GM12878 (cell line): Measurements from ENCODE around the gene NPDC1. TPM values are rescaled to one million over a fixed set of nuclear protein-coding genes. Genes with fewer than 3 reads are reported as not detected.

ENCODE experiments used
- ATAC-seq: fragments of 200-7000 bp; cut with Tn5 transposase; 3 replicates; pipeline ENCODE4 v1.9.1; 2020; ENCODE audit warnings: mild to moderate bottlenecking, moderate library complexity
- BruUV-seq: library from RNA; stranded (reverse); fragments of 400-500 nt; replicated peaks from 2 replicates; lab custom pipeline; 2021; lab: Mats Ljungman, UMichigan
- CTCF ChIA-PET: fragments of 300-600 bp; sonication (Branson Sonifier 250); formaldehyde crosslinking; extraction: SDS; loops from one replicate; lab custom pipeline; 2021; ENCODE audit warnings: inconsistent platforms; lab: Yijun Ruan, JAX
- POLR2A ChIA-PET: fragments of 350-600 bp; formaldehyde crosslinking; extraction: SDS; loops from one replicate; lab custom pipeline; 2021; ENCODE audit warnings: inconsistent platforms; lab: Charles Lee
- RAD21 ChIA-PET: fragments of 300-600 bp; sonication (Branson Sonifier 250); formaldehyde crosslinking; loops from one replicate; lab custom pipeline; 2023; ENCODE audit warnings: antibody characterized with exemption; ENCODE audit not compliant: unreplicated experiment; lab: Charles Lee
- SMC1A ChIA-PET: fragments of 300-600 bp; sonication (Branson Sonifier 250); formaldehyde crosslinking; loops from one replicate; lab custom pipeline; 2023; ENCODE audit not compliant: unreplicated experiment, uncharacterized antibody; lab: Charles Lee
- DNase-seq: peaks from one replicate; pipeline ENCODE4 v3.0.0-alpha.2; 2011; ENCODE audit warnings: low read depth, low spot score
- FAIRE-seq: peaks from 3 replicates; lab custom pipeline; 2011; peaks lifted over from hg19 to GRCh38; lab: Jason Lieb, UNC
- H2AFZ ChIP-seq: 2 replicates; pipeline ENCODE4 v1.6.0; 2011; ENCODE audit warnings: low read depth, low read length, control low read depth; ENCODE audit not compliant: control insufficient read depth
- H3K27ac ChIP-seq: 2 replicates; pipeline ENCODE4 v1.5.1; 2011; ENCODE audit warnings: control low read depth; ENCODE audit not compliant: control insufficient read depth, insufficient read depth
- H3K27me3 ChIP-seq, 2 experiments: replicated peaks in 1 of 2; 2 replicates each; pipeline versions ENCODE4 v1.6.0 to v1.6.1; 2011; ENCODE audit warnings: low read length in 1 of 2; ENCODE audit not compliant: control insufficient read depth in 2 of 2, insufficient read depth in 2 of 2
- H3K36me3 ChIP-seq, 2 experiments: 2 replicates each; pipeline ENCODE4 v1.5.1; 2011; ENCODE audit warnings: low read length in 1 of 2; ENCODE audit not compliant: control insufficient read depth in 2 of 2, insufficient read depth in 2 of 2
- H3K4me1 ChIP-seq: 2 replicates; pipeline ENCODE4 v1.6.1; 2011; ENCODE audit warnings: mild to moderate bottlenecking, low read length, moderate library complexity, mixed read lengths; ENCODE audit not compliant: control insufficient read depth, insufficient read depth
- H3K4me2 ChIP-seq: 2 replicates; pipeline ENCODE4 v1.6.0; 2011; ENCODE audit warnings: control low read depth; ENCODE audit not compliant: control insufficient read depth, insufficient read depth
- H3K4me3 ChIP-seq: fragments of 200-600 bp; sonication (generic); 2 replicates; pipeline ENCODE4 v1.5.1; 2016
- H3K79me2 ChIP-seq: 2 replicates; pipeline ENCODE4 v1.6.0; 2011; ENCODE audit warnings: low read length; ENCODE audit not compliant: control insufficient read depth, insufficient read depth
- H3K9ac ChIP-seq: 2 replicates; pipeline ENCODE4 v1.8.0; 2011; ENCODE audit warnings: low read length, control low read depth, mixed read lengths; ENCODE audit not compliant: control insufficient read depth, insufficient read depth
- H3K9me3 ChIP-seq: replicated peaks from 3 replicates; pipeline ENCODE4 v1.5.1; 2011; ENCODE audit warnings: mild to moderate bottlenecking, low read length; ENCODE audit not compliant: control insufficient read depth, insufficient read depth
- H4K20me1 ChIP-seq: 2 replicates; pipeline ENCODE4 v1.6.0; 2011; ENCODE audit not compliant: control insufficient read depth, insufficient read depth
- ATF2 ChIP-seq: IDR thresholded peaks from 2 replicates; pipeline ENCODE4 v1.6.1; 2012; ENCODE audit warnings: low read length, inconsistent platforms
- DPF2 ChIP-seq: fragments of 450-650 bp; IDR thresholded peaks from 2 replicates; pipeline ENCODE4 v1.6.1; 2017; ENCODE audit warnings: mild to moderate bottlenecking
- E2F8 ChIP-seq: fragments of 450-650 bp; IDR thresholded peaks from 2 replicates; pipeline ENCODE4 v1.6.1; 2018; ENCODE audit warnings: mild to moderate bottlenecking, low read depth, moderate library complexity; ENCODE audit not compliant: partially characterized antibody
- HDAC6 ChIP-seq: fragments of 200-600 bp; sonication (generic); IDR thresholded peaks from one replicate; pipeline ENCODE4 v1.8.0; 2017; ENCODE audit warnings: antibody characterized with exemption; ENCODE audit not compliant: unreplicated experiment
- MTA2 ChIP-seq: fragments of 450-650 bp; IDR thresholded peaks from 2 replicates; pipeline ENCODE4 v1.6.1; 2016; ENCODE audit warnings: low read depth, mild to moderate bottlenecking, moderate library complexity
- PKNOX1 ChIP-seq: fragments of 450-650 bp; IDR thresholded peaks from 2 replicates; pipeline ENCODE4 v1.6.1; 2016; ENCODE audit warnings: mild to moderate bottlenecking
- ZNF207 ChIP-seq: fragments of 450-650 bp; IDR thresholded peaks from 2 replicates; pipeline ENCODE4 v1.6.1; 2014; ENCODE audit warnings: antibody characterized with exemption, mild to moderate bottlenecking, borderline replicate concordance
- WGBS: methylation state at CpG from one replicate; pipeline ENCODE4 v1.1.6; 2016; ENCODE audit warnings: low lambda C conversion rate; ENCODE audit not compliant: insufficient replicate concordance, insufficient coverage; ENCODE audit errors: missing lambda C conversion rate; 5-methylcytosine and 5-hydroxymethylcytosine counted together
- in situ Hi-C: fragments of 300-500 bp; cut with MboI; formaldehyde crosslinking; loops from 9 replicates; pipeline ENCODE4 v1.14.3; 2018; ENCODE audit warnings: mixed read lengths
- intact Hi-C: fragments of 100-400 bp; cut with micrococcal nuclease; formaldehyde crosslinking; loops from one replicate; pipeline ENCODE4 v1.14.2; 2022; ENCODE audit not compliant: unreplicated experiment
- polyA plus RNA-seq, 11 experiments: library from polyadenylated mRNA; depleted of rRNA in 4 of 11; unstranded in 6 of 11; stranded (reverse) in 5 of 11; fragments of >200 nt; fragmentation: Nextera tagmentation in 4 of 11; fragmentation: Illumina TruSeq in 1 of 11; extraction: Ambion mirVana in 4 of 11; extraction: Trizol in 1 of 11; gene quantifications; 1 replicate in 1 of 11; 2 replicates in 10 of 11; pipeline versions ENCODE4 v1.2.1 to v1.2.3, GENCODE V29; 2011 to 2016; ENCODE audit warnings: inconsistent platforms in 2 of 11, missing spikeins in 2 of 11, low read depth in 1 of 11
- total RNA-seq, 4 experiments: library from RNA; depleted of rRNA in 3 of 4; stranded (reverse); fragments of >200 nt in 3 of 4; fragmentation: Illumina TruSeq in 1 of 4; extraction: Trizol in 1 of 4; gene quantifications; 2 replicates each; pipeline versions ENCODE4 v1.2.1 to v1.2.3, GENCODE V29; 2013 to 2021

The NPDC1 gene
- total and polyA plus RNA-seq, 10 of the 15 experiments (the other 5 are each of a cell fraction or from before 2014, with no cell fraction given), result 0.04 to 1.7 (median 0.77) TPM; not detected in 2

GRCh38 chr9:137041124-137041523 is 4.9 kb downstream of the NPDC1 start:
- RAD21 ChIA-PET, result no interaction called here
- H3K9ac ChIP-seq, result no peak overlapping the region
- TF ChIP-seq HDAC6 (no peak), ZNF207 (no peak), DPF2 (no peak)
- TF ChIP-seq, all 136 proteins: peak for 0
- H3K27ac ChIP-seq, result no peak overlapping the region
- DNase-seq (no peak), ATAC-seq (no peak), FAIRE-seq (no peak)
- ChIA-PET SMC1A (no interaction called here), CTCF (interaction anchor here (0.7 to 1.2 kb wide), 2 partner anchors 12 to 26 kb away, joined by 3 read pairs; no protein-coding TSS in a partner anchor), POLR2A (no interaction called here)
- H3K9me3 ChIP-seq, result no peaks in the 10 kb centered on the region
- BruUV-seq, result no TSS peak
- no peak overlapping the region for H3K4me3 ChIP-seq
- H3K4me1 ChIP-seq, result no peaks in the 10 kb centered on the region
- H3K4me2 ChIP-seq, result no peak overlapping the region
- intact Hi-C loops (loop anchor here (10.0 kb wide), 1 partner anchor 184 kb away; the partner anchor contains the start of genes CYSRT1, RNF208 and RNF224), in situ Hi-C loops (no loop called here)
- 23% methylated on average over 13 of the region's 16 CpGs for WGBS
- H3K79me2 ChIP-seq, result no peaks in the 10 kb centered on the region
- H4K20me1 ChIP-seq, result no peaks in the 10 kb centered on the region
- H3K36me3 ChIP-seq, result no peaks in the 10 kb centered on the region
- no peak overlapping the region for H2AFZ ChIP-seq
- H3K27me3 ChIP-seq, result peaks cover 5 to 13% of the 10 kb centered on the region in 2 experiments; a peak in 3 of 4 replicates

- H3K9ac ChIP-seq, result no peak overlapping the region
- ChIA-PET SMC1A (no interaction called here), RAD21 (no interaction called here), CTCF (interaction anchor here (0.7 to 1.2 kb wide), 2 partner anchors 11 to 26 kb away, joined by 3 read pairs; no protein-coding TSS in a partner anchor), POLR2A (no interaction called here)
- WGBS, result 54% methylated on average over 23 of the region's 23 CpGs
- no peak overlapping the region for H3K4me3 ChIP-seq
- intact Hi-C loops, result loop anchor here (10.0 kb wide), 1 partner anchor 184 kb away; the partner anchor contains the start of genes CYSRT1, RNF208 and RNF224
- no peak overlapping the region for H3K27ac ChIP-seq
- no peaks in the 10 kb centered on the region for H3K36me3 ChIP-seq
- FAIRE-seq (no peak), ATAC-seq (no peak), DNase-seq (no peak)
- peaks cover 5 to 11% of the 10 kb centered on the region in 2 experiments; a peak in 3 of 4 replicates for H3K27me3 ChIP-seq
- H3K4me2 ChIP-seq, result no peak overlapping the region
- H3K79me2 ChIP-seq, result no peaks in the 10 kb centered on the region
- H4K20me1 ChIP-seq, result no peaks in the 10 kb centered on the region
- H2AFZ ChIP-seq, result no peak overlapping the region
- TF ChIP-seq PKNOX1 (no peak), ATF2 (no peak), MTA2 (no peak), E2F8 (no peak), DPF2 (no peak)
- in situ Hi-C loops, result no loop called here
- no TSS peak for BruUV-seq
- H3K4me1 ChIP-seq, result no peaks in the 10 kb centered on the region
- no peaks in the 10 kb centered on the region for H3K9me3 ChIP-seq
These were observed 5.4 kb downstream of the NPDC1 start for GRCh38 chr9:137040568-137040967.
